Kidney (tissue), 14 donors: ENCODE data around the gene C1orf198. TPM values are rescaled to one million over a fixed set of nuclear protein-coding genes. Genes with fewer than 3 reads are reported as not detected.

Experiments used
- DNase-seq, 5 donors: peaks; one replicate each; pipeline ENCODE4 v3.0.0-alpha.2; 2013 to 2020
- FAIRE-seq: peaks from 2 replicates; lab custom pipeline; 2012; peaks lifted over from hg19 to GRCh38; lab: Jason Lieb, UNC
- H3K27ac ChIP-seq, 2 donors: one replicate each; pipeline ENCODE4 v1.7.0; 2013; ENCODE audit warnings: low read depth in 2 of 2, low read length in 2 of 2, inconsistent platforms in 1 of 2
- H3K27me3 ChIP-seq: one replicate; pipeline ENCODE4 v1.7.1; 2013; ENCODE audit warnings: low read length, inconsistent platforms; ENCODE audit not compliant: control insufficient read depth, insufficient read depth
- H3K36me3 ChIP-seq, 3 donors: one replicate each; pipeline versions ENCODE4 v1.7.0 to v1.7.1; 2013; ENCODE audit warnings: low read length in 3 of 3, control low read depth in 1 of 3, inconsistent platforms in 1 of 3; ENCODE audit not compliant: insufficient read depth in 3 of 3, control insufficient read depth in 2 of 3
- H3K4me1 ChIP-seq, 3 donors: one replicate each; pipeline versions ENCODE4 v1.7.0 to v1.7.1; 2013; ENCODE audit warnings: low read length in 3 of 3, inconsistent platforms in 1 of 3, low read depth in 1 of 3; ENCODE audit not compliant: control insufficient read depth in 2 of 3, insufficient read depth in 2 of 3
- H3K4me3 ChIP-seq, 3 donors: one replicate each; pipeline versions ENCODE4 v1.7.0 to v1.8.1; 2013; ENCODE audit warnings: low read length in 3 of 3, control low read depth in 1 of 3, inconsistent platforms in 1 of 3
- H3K9ac ChIP-seq, 3 donors: one replicate each; pipeline versions ENCODE4 v1.7.0 to v1.7.1; 2013; ENCODE audit warnings: low read length in 3 of 3, control low read depth in 1 of 3, inconsistent platforms in 1 of 3
- H3K9me3 ChIP-seq, 3 donors: one replicate each; pipeline versions ENCODE4 v1.7.0 to v1.7.1; 2013; ENCODE audit warnings: low read length in 3 of 3, control low read depth in 1 of 3, inconsistent platforms in 1 of 3; ENCODE audit not compliant: control insufficient read depth in 2 of 3, insufficient read depth in 1 of 3
- CTCF ChIP-seq: IDR thresholded peaks from 3 replicates; pipeline ENCODE4 v1.5.1; 2012; ENCODE audit warnings: mild to moderate bottlenecking, moderate library complexity, borderline replicate concordance; ENCODE audit not compliant: insufficient read depth; ENCODE audit errors: extremely low read depth
- intact Hi-C: fragments of 100-400 bp; cut with DNase I; formaldehyde crosslinking; loops from one replicate; pipeline ENCODE4 v1.11.1; 2022
- polyA plus RNA-seq: library from polyadenylated mRNA; stranded (reverse); fragments of 350-450 nt; fragmentation: Illumina TruSeq; extraction: RNeasy Lipid Tissue Mini Kit (QIAGEN cat#74804); gene quantifications from one replicate; pipeline ENCODE4 v1.2.3, GENCODE V29; 2014; ENCODE audit warnings: low read depth, low replicate concordance; ENCODE audit not compliant: insufficient read depth
- total RNA-seq: library from RNA; stranded (reverse); fragmentation: NEBNext Ultra II Directional; extraction: Animal tissue kit (Norgen Biotek cat#: 25700); gene quantifications from one replicate; pipeline ENCODE4 v1.2.1, GENCODE V29; 2021
- donor health status: control.
- donor health status: control.
- donor health status: control.
- donor health status: control.
- donor health status: control.
- donor health status: DM: yes; HTN: yes; CAD: no.
- donor health status: Normal renal cell carcinoma (clear cell type).

The C1orf198 gene
- total and polyA plus RNA-seq, 2 donors from 2014 or later = 15.4 to 45.3 TPM

DNA sequence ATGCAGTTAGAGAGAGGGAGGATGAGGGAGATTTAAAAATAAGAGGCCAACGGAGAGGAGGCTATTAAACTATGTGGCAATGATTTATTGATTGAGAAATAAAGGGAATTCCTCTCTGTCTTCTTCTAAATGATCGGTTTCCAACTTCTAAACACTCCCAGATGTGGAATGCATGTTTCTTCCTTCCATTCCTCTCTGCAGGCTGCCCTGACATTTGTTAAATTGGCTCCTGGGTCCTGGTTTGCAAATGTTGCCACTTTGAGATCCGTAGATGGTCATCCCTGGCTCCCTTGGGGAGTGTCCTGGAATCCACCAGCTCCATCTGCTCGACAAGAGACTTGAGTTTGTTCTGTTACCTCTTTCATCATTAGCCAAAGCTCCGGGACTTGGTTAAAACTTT is 10.3 kb upstream of the C1orf198 start:
- H3K9ac ChIP-seq = no peak overlapping the region
- H3K27me3 ChIP-seq = no peaks in the 10 kb centered on the region
- intact Hi-C loops = no loop called here
- no peaks in the 10 kb centered on the region for H3K36me3 ChIP-seq
- no peak for FAIRE-seq
- peak in 3 of 5 donors; percentile 43 to 77 (median 61) for DNase-seq
- no peaks in the 10 kb centered on the region for H3K4me1 ChIP-seq
- no peak overlapping the region for H3K27ac ChIP-seq
- no peak for TF ChIP-seq CTCF
- H3K9me3 ChIP-seq = no peaks in the 10 kb centered on the region
- H3K4me3 ChIP-seq = no peak overlapping the region

DNA sequence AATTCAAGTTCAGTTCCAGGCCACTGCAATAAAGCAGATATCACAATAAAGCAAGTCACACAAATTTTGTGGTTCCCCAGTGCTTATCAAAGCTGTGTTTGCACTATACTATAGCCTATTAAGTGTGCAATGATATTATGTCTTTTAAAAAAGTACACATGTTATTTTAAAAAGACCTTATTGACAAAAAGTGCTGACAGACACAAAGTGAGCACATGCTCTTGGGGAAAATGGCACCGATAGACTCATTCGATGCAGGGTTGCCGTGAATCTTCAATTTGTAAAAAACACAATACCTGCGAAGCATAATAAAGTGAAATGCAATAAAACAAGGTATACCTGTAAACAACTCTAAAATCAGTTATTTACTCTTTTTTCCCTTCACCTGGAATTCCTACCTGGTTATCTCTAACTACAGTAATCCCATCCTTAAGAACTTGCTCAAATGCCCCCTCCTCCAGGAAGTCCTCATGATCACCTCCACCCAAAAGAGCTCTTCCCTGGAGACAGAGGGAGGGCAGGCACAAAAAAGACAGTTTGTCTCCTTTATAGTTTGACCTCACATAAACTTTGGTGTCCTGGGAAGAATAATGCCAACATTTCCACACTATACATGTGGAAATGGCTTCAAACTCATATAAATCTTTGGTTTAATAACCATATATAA is 9.7 kb upstream of the C1orf198 start:
- Histone ChIP-seq H3K27me3 (no peaks in the 10 kb centered on the region), H3K27ac (no peak overlapping the region), H3K9me3 (no peaks in the 10 kb centered on the region), H3K4me1 (no peaks in the 10 kb centered on the region), H3K4me3 (no peak overlapping the region), H3K9ac (no peak overlapping the region), H3K36me3 (no peaks in the 10 kb centered on the region)
- TF ChIP-seq CTCF = no peak
- intact Hi-C loops = no loop called here
- FAIRE-seq (no peak), DNase-seq (no peak)

- H3K4me1 ChIP-seq = no peaks in the 10 kb centered on the region
- TF ChIP-seq CTCF = no peak
- H3K36me3 ChIP-seq = no peaks in the 10 kb centered on the region
- no peak overlapping the region for H3K9ac ChIP-seq
- intact Hi-C loops = no loop called here
- H3K4me3 ChIP-seq = no peak overlapping the region
- no peak for DNase-seq
- no peak overlapping the region for H3K27ac ChIP-seq
- H3K27me3 ChIP-seq = no peaks in the 10 kb centered on the region
- no peak for FAIRE-seq
- no peaks in the 10 kb centered on the region for H3K9me3 ChIP-seq
Observed at GRCh38 chr1:230877146-230877923, 9.0 kb upstream of the C1orf198 start.
